ENCODE results near the gene GCLM.
"Not testable (repeated sequence)": the region's sequence is repeated elsewhere in the genome, so short reads cannot be mapped to it uniquely, and the experiment has no call there.

Gene GCLM

GRCh38 chr1:93888900-93889299 lies 20.3 kb downstream of the GCLM start:
- no peak for DNase-seq

DNA sequence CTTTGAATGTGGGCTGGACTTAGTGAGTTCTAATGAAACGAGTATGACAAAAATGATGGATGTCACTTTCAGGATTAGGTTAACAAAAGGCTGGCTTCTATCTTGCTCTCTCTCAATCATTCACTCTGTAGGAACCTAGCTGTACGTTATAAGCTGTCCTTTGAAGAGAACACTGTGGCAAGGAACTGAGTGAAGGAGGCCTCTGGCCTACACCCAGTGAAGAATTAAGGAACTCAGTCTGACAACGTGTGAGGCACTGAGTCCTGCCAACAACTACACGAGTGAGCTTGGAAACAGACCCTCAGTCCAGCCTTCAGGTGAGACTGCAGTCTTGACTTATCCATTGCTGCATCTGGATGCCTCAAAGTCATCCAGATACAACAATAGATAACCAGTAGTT lies 27.0 kb downstream of the GCLM start:
- no peak for DNase-seq

DNA sequence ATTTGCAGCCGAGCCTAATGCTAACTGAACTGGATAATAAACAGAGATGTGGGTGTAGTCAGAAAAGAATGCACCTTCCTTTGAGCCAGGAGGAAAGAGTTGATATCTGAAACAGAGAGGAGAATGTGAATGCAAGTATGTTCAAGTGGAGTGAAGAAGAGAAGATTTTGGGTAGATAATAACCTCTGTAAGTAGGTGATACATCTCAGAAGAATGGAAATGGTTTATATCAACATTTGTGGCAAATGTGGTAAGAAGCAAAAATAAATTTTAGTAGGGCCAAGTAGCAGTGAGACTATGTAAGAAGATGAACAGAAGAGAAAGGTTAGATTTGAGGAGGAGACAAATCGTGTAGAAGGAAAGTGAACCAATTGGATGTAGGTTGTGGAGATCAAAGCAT lies 28.5 kb downstream of the GCLM start:
- no peak for DNase-seq

DNA sequence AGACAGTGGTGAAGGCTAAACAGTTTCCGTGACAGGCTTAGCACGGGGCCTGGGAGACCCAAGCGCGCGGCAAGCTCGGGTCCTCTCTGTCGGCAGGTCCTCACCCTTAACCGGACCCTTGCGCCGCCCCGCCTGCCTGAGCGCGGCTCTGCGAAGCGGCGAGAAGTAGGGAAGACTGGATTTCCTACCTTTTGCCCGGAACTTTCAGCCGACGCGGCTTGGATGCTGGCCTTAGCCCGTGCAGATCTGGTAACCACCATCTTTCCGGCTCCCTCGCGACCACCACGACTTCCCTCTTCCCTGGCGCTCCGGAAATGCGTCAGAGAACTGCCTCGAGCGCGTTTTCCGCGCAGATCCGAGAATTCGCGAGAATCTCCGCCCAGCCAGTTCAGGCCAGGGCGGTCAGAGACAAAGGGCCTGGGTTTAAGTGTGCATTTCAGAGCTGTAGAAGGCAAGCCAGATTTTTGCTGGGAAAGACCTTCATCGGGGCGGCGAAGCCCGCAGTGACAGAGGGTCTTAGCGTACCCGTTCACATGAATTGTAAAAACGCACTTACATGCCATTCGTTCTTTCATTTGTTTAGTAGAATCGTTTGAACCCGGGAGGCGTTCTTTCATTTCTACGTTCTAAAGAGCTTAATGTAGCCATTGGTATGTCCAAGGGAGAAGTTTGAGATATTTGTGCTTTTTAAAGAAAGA lies 30.2 kb downstream of the GCLM start, which contains the start of gene DNTTIP2:
Gene DNTTIP2, minus strand, starts transcription at position 318 of the 698 bp plus-strand sequence. Its CDS starts 58 bp downstream, at position 260.
- peak; percentile 93 for DNase-seq

DNA sequence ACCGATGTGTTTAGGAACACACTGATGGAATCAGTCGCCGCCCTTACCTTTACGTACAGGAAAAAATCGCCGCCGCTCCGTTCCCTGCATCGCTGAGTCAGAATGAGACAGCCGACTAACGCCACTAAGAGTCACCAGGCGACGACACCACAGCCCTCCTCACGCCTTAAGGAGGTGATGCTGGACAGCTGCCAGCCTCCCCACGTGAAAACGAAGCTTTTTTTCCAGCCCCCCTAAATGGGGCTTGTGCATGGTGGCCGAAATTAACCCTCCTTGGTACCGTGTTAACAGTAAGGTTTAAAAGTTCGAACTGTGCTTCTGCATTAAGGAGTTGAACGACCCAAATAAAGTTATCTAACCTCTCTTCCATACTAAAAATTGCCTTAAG lies 30.7 kb downstream of the GCLM start:
- DNase-seq = no peak

DNA sequence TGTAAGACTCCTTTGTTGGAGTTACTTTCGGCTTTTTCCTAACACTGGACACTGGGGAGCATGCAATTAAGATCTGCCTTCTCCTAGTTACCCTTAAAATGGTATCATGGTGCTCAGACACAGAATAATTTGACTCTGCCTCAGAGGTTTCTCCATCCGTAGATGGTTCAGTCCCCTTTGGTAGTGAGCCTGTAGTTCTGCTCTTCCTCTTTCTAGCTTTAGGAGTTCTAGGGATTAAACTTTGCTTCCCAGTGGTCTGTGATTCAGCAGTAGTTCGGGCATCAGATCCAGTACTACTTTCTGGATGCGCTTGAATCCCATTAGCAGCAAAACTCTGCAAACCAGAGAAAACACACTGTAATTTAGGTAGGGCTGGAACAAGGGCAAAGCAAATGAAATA lies 31.7 kb downstream of the GCLM start:
- no peak for DNase-seq

GRCh38 chr1:93876244-93876643 lies 33.0 kb downstream of the GCLM start:
- no peak for DNase-seq

GRCh38 chr1:93874025-93874651 lies 35.1 kb downstream of the GCLM start:
- peak; percentile 24 for DNase-seq

- DNase-seq = no peak
Observed at GRCh38 chr1:93871366-93871765, 37.9 kb downstream of the GCLM start.

DNA sequence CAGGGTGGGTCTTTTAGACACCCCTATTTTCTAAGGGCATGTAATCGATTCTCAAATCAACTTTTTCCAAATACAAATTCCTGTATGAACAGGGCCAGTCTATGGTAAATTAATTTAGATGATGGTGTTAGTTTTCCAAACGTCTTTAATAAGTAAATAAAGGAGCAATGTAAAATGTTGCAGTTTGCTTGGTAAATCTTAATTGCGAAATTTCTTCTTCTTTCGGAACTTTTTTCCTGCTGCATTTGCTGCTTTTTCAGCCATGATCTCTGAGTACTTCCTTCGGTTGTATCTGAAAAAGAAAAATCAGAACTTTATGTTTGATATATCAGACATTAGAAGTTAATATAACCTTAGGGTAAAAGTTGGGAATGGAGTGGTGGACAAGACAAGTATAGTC lies 39.6 kb downstream of the GCLM start:
- no peak for DNase-seq

DNA sequence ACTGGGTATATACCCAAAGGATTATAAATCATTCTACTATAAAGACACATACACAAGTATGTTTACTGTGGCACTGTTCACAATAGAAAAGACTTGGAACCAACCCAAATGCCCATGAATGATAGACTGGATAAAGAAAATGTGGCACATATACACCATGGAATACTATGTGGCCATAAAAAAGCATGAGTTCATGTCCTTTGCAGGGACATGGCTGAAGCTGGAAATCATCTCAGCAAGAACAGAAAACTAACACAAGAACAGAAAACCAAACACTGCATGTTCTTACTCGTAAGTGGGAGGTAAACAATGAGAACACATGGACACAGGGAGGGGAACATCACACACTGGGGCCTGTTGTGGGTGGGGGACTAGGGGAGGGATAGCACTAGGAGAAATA lies 40.7 kb downstream of the GCLM start:
- DNase-seq = not testable (repeated sequence)

DNA sequence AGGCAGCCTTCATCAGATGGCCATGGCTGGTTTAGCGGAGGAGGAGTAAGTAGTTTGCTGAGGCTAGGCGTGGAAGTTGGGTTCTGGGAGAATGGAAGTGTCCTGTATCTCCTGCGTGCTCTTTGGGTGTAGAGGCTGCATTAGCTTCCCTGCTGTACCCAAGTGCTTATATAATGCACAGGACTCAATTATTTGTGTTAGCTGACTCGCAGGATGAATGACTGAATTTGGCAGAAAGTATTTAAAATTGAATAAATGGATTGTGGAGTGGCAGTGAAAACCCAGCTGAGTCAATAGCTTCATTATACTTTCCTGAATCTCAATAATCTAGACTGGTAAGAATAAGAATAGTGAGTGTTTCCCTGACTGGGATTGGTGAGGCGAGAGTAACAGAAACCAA lies 44.0 kb downstream of the GCLM start:
- DNase-seq = no peak

- DNase-seq = no peak
Observed at GRCh38 chr1:93864175-93864574, 45.1 kb downstream of the GCLM start.

DNA sequence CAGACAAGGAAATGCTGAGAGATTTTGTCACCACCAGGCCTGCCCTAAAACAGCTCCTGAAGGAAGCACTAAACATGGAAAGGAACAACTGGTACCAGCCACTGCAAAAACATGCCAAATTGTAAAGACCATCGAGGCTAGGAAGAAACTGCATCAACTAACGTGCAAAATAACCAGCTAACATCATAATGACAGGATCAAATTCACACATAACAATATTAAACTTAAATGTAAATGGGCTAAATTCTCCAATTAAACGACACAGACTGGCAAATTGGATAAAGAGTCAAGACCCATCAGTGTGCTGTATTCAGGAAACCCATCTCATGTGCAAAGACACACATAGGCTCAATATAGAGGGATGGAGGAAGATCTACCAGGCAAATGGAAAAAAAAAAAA lies 51.6 kb downstream of the GCLM start:
- DNase-seq = not testable (repeated sequence)

GRCh38 chr1:93855983-93856382 lies 53.2 kb downstream of the GCLM start:
- not testable (repeated sequence) for DNase-seq

DNA sequence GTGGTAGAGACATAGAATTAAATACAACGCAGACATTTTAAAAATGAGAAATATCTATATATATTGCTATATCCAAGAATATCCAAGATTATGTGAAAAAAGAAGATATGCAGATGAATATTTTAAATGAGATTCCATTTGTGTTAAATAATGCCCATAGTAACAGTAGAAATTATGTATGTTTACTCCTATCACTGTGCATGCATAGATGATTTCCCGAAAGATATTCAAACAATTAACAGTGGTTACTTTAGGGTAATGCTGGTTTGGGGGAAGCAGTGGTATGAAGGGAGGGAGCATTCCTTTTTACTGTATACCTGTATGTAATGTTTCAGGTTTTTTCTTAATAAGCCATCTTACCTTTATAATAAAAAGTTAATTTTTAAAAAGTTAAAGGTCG lies 55.3 kb downstream of the GCLM start:
- no peak for DNase-seq

DNA sequence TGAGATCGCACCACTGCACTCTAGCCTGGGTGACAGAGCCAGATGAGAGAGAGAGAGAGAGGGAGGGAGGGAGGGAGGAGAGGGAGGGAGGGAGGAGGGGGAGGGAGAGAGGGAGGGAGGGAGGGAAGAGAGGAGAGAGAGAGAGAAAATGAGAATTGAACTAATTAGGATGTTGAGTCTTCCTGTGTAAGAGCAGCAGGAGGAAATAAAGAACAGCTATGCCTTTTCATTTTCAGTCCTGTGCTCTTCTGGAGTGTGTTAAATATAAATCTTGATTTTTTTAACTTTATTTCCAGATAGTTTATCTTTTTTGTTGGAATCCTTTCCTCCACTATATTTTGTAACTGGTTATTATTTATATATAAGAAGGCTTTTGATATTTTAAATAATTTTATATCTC lies 57.4 kb downstream of the GCLM start:
- no peak for DNase-seq

DNA sequence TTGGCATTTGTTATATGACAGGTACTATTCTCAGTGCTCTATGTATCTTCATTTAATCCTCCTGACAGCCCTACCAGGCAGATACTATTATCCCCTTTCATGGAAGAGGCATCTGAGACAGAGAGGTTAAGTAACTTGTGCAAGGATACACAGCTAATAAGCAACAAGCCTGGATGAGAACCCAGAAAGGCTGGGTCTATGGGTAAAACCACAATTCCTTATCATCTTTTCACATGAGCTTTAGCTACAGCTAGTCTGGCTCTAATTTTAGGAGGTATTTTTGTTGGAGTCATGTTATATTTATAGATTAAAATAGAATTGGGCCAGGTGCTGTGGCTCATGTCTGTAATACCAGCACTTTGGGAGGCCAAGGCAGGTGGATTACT lies 57.9 kb downstream of the GCLM start:
- no peak for DNase-seq

DNA sequence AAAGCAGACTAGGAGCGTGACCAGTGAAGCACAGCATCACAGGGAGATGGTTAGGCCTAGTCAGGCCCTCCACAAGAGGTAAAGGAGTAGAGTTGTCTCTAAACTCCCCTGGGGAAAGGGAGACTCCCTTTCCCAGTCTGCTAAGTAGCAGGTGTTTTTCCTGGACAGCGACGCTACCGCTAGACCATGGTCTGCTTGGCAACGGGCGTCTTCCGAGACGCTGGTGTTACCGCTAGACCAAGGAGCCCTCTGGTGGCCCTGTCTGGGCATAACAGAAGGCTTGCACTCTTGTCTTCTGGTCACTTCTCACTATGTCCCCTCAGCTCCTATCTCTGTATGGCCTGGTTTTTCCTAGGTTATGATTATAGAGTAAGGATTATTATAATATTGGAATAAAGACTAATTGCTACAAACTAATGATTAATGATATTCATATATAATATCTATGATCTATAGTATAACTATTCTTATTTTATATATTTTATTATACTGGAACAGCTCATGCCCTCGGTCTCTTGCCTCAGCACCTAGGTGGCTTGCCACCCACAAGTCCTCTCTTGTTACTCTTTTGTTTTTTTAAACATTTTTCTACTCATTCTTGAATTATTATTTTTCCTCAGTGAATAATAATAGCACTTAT lies 58.4 kb downstream of the GCLM start:
- peak; percentile 57 for DNase-seq

DNA sequence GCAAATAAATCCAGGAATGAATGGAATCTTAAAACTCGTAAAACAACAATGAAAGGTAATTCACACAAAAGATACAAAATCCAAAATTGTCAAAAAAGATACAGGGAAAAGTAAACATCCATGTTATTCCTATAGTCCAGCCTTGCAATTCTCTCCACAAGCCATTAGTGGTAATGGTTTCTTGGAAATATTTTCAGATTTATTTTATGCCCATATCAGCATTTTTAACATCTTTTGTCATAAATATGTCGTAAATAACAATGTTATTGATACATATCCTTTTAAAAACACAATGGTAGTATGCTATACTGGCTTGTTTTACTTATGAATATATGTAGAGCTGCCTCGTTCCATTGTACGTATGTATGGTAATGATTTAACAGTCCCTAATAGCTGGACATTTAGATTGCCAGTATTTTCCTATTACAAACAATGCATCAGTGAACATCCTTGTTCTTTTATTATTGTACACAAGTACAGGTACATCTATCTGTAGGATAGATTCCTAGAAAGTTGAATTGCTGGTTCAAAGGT lies 60.8 kb downstream of the GCLM start:
- DNase-seq = no peak

GRCh38 chr1:93847811-93848288 lies 61.4 kb downstream of the GCLM start:
- peak; percentile 71 for DNase-seq

GRCh38 chr1:93846992-93847810 lies 62.0 kb downstream of the GCLM start:
- DNase-seq = peak; percentile 85

Data from fibroblast of skin of abdomen (primary cell).